Stimulated activated naive CD8-positive, alpha-beta T cell treated with anti-CD3 and anti-CD28 coated beads, Interleukin-15, Interleukin-2, amounts not matched to agents 100 ng/mL and 50 ng/mL, for 24 hours (primary cell): ENCODE data around the gene BCOR.
A peak's percentile ranks its signal among the peaks of the same experiment; 100 is the strongest.

Experiments used
- H3K27ac Mint-ChIP-seq: one replicate; pipeline ENCODE4 v1.8.0; 2021; ENCODE audit warnings: mild to moderate bottlenecking, mixed read lengths
- H3K27me3 Mint-ChIP-seq: one replicate; pipeline ENCODE4 v1.8.0; 2021; ENCODE audit warnings: mixed read lengths
- H3K36me3 Mint-ChIP-seq: one replicate; pipeline ENCODE4 v1.8.0; 2021; ENCODE audit warnings: low read depth, mixed read lengths
- H3K4me1 Mint-ChIP-seq: one replicate; pipeline ENCODE4 v1.8.0; 2021; ENCODE audit warnings: low read depth, mixed read lengths
- H3K4me3 Mint-ChIP-seq: one replicate; pipeline ENCODE4 v1.8.0; 2021; ENCODE audit warnings: mild to moderate bottlenecking, mixed read lengths
- H3K9me3 Mint-ChIP-seq: one replicate; pipeline ENCODE4 v1.8.0; 2021; ENCODE audit warnings: mixed read lengths

The BCOR gene

DNA sequence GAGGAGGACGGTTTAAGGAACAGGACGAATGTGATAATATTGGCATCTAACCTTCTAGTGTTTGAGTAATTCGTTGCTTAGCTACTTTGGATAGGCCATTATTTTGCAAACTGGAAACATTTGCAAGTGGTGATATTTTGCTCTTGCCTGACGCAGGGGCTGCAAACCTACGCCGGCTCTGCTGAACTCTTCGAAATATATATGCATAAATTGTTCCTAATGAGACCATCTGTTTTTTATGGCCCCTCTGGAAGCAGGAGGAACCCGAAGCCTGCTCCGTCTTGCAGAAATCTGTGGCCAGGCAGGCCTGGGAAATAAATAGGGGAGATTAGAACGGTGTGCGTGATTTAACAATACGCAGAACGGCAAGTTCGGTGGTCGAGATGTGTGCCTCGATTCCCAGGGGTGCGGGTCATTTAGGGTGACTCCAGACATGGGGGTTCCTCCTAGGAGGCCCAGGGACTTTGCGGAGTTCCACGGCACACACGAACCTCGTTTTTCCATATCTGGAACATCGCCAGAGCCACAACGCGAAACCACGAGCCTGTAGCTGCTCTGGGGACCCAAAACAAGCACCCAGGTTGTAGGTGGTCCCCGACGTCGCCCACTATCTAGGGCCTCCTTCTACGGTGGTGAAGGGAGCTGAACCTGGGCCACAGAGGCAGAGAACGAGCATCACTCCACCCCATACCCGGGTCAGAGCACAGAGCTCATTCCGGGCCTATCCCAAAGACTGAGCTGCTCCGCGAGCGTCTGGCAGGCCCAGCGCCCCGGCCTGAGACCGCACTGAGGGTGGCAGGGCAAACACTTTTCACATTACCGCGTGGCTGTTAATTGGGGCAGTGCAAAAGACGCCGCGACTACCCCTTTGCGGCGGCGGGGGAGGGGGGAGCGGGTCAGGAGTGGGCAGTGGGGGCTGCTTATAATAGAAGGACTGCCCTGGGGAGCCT, 89.7 kb downstream of the BCOR start:
- Mint-ChIP-seq H3K4me3 (no peak overlapping the region), H3K9me3 (no peaks in the 10 kb centered on the region), H3K4me1 (peaks cover 46% of the 10 kb centered on the region), H3K36me3 (no peaks in the 10 kb centered on the region), H3K27ac (no peak overlapping the region), H3K27me3 (peaks cover 38% of the 10 kb centered on the region)

GRCh38 chrX:40007131-40007755, 90.5 kb downstream of the BCOR start:
- Mint-ChIP-seq H3K36me3 (no peaks in the 10 kb centered on the region), H3K9me3 (no peaks in the 10 kb centered on the region), H3K4me1 (peaks cover 42% of the 10 kb centered on the region), H3K27me3 (peaks cover 38% of the 10 kb centered on the region), H3K4me3 (no peak overlapping the region), H3K27ac (no peak overlapping the region)

GRCh38 chrX:40006106-40007017, 91.4 kb downstream of the BCOR start:
- Mint-ChIP-seq H3K4me1 (peaks cover 38% of the 10 kb centered on the region), H3K27ac (no peak overlapping the region), H3K9me3 (no peaks in the 10 kb centered on the region), H3K4me3 (no peak overlapping the region), H3K27me3 (peaks cover 35% of the 10 kb centered on the region), H3K36me3 (no peaks in the 10 kb centered on the region)

DNA sequence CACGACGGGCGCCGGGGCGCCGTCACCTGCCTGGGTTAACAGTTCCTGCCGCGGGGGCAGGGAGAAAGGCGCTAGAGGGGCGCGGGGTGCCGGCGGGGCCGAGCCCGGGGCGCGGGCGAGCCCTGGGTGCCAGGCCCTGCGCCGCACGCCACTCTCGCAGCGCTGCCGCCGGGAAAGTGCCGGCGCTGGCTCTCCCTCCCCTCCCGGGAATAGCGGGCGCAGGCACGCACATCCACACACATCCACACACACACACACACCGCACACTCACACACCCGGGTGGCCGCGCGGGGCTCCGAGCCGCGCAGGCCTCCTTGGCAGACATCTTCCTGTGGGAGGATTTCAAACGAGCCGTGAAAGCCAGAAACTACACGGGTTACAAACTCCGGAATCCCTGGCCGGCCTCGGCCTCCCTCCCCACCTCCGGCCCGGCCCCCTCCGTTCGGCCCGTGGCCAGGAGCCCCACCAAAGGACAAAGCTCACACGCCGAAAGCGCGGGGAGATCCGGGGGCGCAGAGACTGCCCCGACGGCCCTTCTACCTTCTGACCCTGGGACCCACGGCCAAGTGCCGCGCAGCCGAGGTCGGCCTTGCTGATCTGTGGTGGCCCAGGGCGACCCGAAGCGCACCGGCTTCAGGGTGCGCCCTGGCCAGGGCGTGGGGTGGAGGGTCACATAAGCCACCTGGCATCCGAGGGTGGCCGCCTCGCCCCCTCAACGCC, 92.3 kb downstream of the BCOR start:
- Mint-ChIP-seq H3K27me3 (peaks cover 34% of the 10 kb centered on the region), H3K4me1 (peaks cover 30% of the 10 kb centered on the region)

DNA sequence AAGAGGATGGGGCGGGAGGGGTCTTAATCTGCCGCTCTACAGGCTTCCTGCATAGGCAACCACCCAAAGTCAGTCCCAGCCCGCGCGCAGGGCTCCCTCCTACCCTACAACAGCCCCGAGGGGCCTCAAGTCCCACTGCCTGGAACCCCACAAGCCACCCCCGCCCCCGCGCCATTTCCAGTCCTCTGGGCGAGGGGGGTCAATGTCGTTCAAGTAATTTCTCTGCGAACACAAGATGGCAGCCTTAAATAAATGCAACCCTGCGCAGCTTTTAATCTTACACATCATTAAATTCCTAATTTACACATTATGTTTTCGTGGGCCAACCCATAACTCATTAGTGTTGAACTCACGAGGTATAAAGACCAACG, 92.9 kb downstream of the BCOR start:
- peaks cover 24% of the 10 kb centered on the region for H3K4me1 Mint-ChIP-seq
- H3K27me3 Mint-ChIP-seq = peaks cover 34% of the 10 kb centered on the region
- H3K27ac Mint-ChIP-seq = no peak overlapping the region
- no peak overlapping the region for H3K4me3 Mint-ChIP-seq
- H3K36me3 Mint-ChIP-seq = no peaks in the 10 kb centered on the region
- no peaks in the 10 kb centered on the region for H3K9me3 Mint-ChIP-seq

More for the DNA sequence above, 92.3 kb downstream of the BCOR start:
- H3K27ac Mint-ChIP-seq = no peak overlapping the region
- H3K9me3 Mint-ChIP-seq = no peaks in the 10 kb centered on the region
- H3K36me3 Mint-ChIP-seq = no peaks in the 10 kb centered on the region
- H3K4me3 Mint-ChIP-seq = peak overlapping the region; percentile 72

GRCh38 chrX:40004246-40004535, 93.6 kb downstream of the BCOR start:
- no peak overlapping the region for H3K27ac Mint-ChIP-seq
- peaks cover 34% of the 10 kb centered on the region for H3K27me3 Mint-ChIP-seq
- peaks cover 17% of the 10 kb centered on the region for H3K4me1 Mint-ChIP-seq
- no peaks in the 10 kb centered on the region for H3K36me3 Mint-ChIP-seq
- no peaks in the 10 kb centered on the region for H3K9me3 Mint-ChIP-seq
- no peak overlapping the region for H3K4me3 Mint-ChIP-seq

DNA sequence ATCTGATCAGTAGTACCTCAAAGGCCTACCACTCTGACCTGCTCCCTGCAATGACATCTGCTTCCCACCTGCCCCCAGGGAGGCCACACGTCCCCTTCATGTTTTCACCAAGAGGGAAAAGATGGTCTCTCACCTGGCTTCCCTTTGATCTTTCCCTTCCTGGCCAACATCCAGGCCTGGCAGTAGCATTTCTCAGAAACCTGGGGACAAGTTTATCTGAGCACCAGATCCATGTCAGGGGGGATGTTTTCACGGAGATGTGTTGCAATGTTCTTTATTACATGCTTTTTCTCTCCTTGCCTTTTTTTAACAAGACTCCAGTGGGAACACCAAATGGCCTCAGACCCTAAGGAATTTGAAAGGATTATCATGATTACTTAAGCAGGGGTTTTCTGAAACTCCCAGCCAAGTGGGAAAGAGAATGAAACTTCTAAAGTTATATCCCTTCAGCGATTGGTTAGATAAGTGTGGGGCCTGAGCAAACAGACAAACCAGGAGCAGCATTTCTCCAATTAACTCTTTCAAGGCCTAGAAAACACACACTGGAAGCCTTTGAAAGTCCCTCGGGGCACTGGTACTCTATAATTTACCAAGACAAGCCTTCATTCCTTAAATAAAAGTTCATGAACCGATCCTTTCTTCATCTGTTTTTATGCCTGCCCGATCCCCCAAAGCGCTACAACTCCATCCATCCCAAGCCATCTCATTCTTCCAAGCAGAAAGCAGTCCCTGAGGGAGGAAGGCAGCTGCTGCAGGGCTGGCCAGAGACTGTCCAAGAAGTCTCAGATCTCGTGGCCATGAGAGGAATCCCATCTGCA, 94.1 kb downstream of the BCOR start:
- peaks cover 39% of the 10 kb centered on the region for H3K27me3 Mint-ChIP-seq
- no peak overlapping the region for H3K27ac Mint-ChIP-seq
- no peak overlapping the region for H3K4me3 Mint-ChIP-seq
- H3K9me3 Mint-ChIP-seq = no peaks in the 10 kb centered on the region
- H3K4me1 Mint-ChIP-seq = peaks cover 12% of the 10 kb centered on the region
- no peaks in the 10 kb centered on the region for H3K36me3 Mint-ChIP-seq

- no peak overlapping the region for H3K4me3 Mint-ChIP-seq
- no peaks in the 10 kb centered on the region for H3K36me3 Mint-ChIP-seq
- H3K27ac Mint-ChIP-seq = no peak overlapping the region
- H3K9me3 Mint-ChIP-seq = no peaks in the 10 kb centered on the region
- peaks cover 6% of the 10 kb centered on the region for H3K4me1 Mint-ChIP-seq
- peaks cover 37% of the 10 kb centered on the region for H3K27me3 Mint-ChIP-seq
Measured at GRCh38 chrX:40003071-40003427, 94.7 kb downstream of the BCOR start.
